Pancreas (tissue), 10 donors: Measurements from ENCODE around the gene KCNIP1. TPM values are rescaled to one million over a fixed set of nuclear protein-coding genes. Genes with fewer than 3 reads are reported as not detected.

ENCODE experiments used
- ATAC-seq, 4 donors: fragments of 200-7000 bp; cut with Tn5 transposase; one replicate each; pipeline versions ENCODE4 v1.8.0 to v1.9.1; 2020; ENCODE audit warnings: mild to moderate bottlenecking in 4 of 4, moderate library complexity in 4 of 4
- DNase-seq, 6 donors: peaks; one replicate each; pipeline ENCODE4 v3.0.0-alpha.2; 2020
- FAIRE-seq: peaks from 2 replicates; lab custom pipeline; 2012; peaks lifted over from hg19 to GRCh38; lab: Jason Lieb, UNC
- H3K27ac ChIP-seq, 4 donors: fragments of 200-600 bp; sonication (generic); 1 replicate in 3 of 4; 2 replicates in 1 of 4; pipeline versions ENCODE4 v1.5.0 to v1.8.0; 2020
- H3K27me3 ChIP-seq, 4 donors: fragments of 200-600 bp; one replicate each; pipeline ENCODE4 v1.8.0; 2021
- H3K36me3 ChIP-seq, 3 donors: fragments of 200-600 bp; sonication (generic) in 1 of 3; one replicate each; pipeline versions ENCODE4 v1.5.0 to v1.8.0; 2020 to 2021
- H3K4me1 ChIP-seq, 3 donors: fragments of 200-600 bp; one replicate each; pipeline ENCODE4 v1.8.0; 2021
- H3K4me3 ChIP-seq, 4 donors: fragments of 200-600 bp; sonication (generic) in 2 of 4; one replicate each; pipeline versions ENCODE4 v1.5.0 to v1.8.0; 2020 to 2021
- H3K9me3 ChIP-seq, 4 donors: fragments of 200-600 bp; one replicate each; pipeline ENCODE4 v1.8.0; 2021
- CTCF ChIP-seq, 4 donors: fragments of 200-600 bp; sonication (generic) in 3 of 4; IDR thresholded peaks; one replicate each; pipeline versions ENCODE4 v1.5.0 to v1.8.0; 2021; ENCODE audit warnings: antibody characterized with exemption in 4 of 4
- WGBS, 2 donors: extraction: QIAGEN DNeasy Blood & Tissue Kit; methylation state at CpG; one replicate each; pipeline ENCODE4 v1.1.7; 2013; 5-methylcytosine and 5-hydroxymethylcytosine counted together
- intact Hi-C, 3 donors: fragments of 100-400 bp; cut with DNase I; formaldehyde crosslinking; loops; one replicate each; pipeline versions ENCODE4 v1.11.1 to v1.14.2; 2022
- polyA plus RNA-seq, 2 donors: library from polyadenylated mRNA; stranded (reverse); fragments of 200-250 nt; gene quantifications; one replicate each; pipeline ENCODE4 v1.2.3, GENCODE V29; 2013
- total RNA-seq, 6 donors: library from RNA; stranded (reverse); fragmentation: NEBNext Ultra II Directional in 4 of 6; extraction: Animal tissue kit (Norgen Biotek cat#: 25700) in 4 of 6; gene quantifications; one replicate each; pipeline versions ENCODE4 v1.2.1 to v1.2.4, GENCODE V29; 2021 to 2023
- donor health status: healthy with polysubstance abuse.
- donor health status: DM: no; HTN: no; CAD: no; lungs with moderate emphysema.
- donor health status: DM: no; HTN: no; CAD: no.
- donor health status: control.
- donor health status: control.
- donor health status: Bipolar disorder and iron deficiency.
- donor health status: DM: yes; HTN: yes; CAD: no.
- donor health status: DM: no; HTN: no; CAD: no.
- donor health status: DM: no; HTN: no; CAD: no.
- donor health status: DM: yes; HTN: yes; CAD: no.

Gene KCNIP1
- total and polyA plus RNA-seq, 8 donors: 0.31 to 10.3 (median 1.1) TPM

GRCh38 chr5:170475294-170476000 is 28.4 kb upstream of the KCNIP1 start:
- no peak overlapping the region for H3K27ac ChIP-seq
- no peak for TF ChIP-seq CTCF (IDR thresholded peaks at IDR 0.05)
- H3K36me3 ChIP-seq: no peaks in the 10 kb centered on the region
- peak in 1 of 4 donors; percentile 39 for ATAC-seq
- DNase-seq: no peak
- WGBS, 2 donors: 73 to 77% methylated on average over 6 of the region's 6 CpGs
- H3K9me3 ChIP-seq: no peaks in the 10 kb centered on the region
- H3K4me3 ChIP-seq: no peak overlapping the region
- intact Hi-C loops: no loop called here
- H3K4me1 ChIP-seq: peaks cover 0 to 9% (median 5%) of the 10 kb centered on the region in 3 donors
- FAIRE-seq: no peak
- no peaks in the 10 kb centered on the region for H3K27me3 ChIP-seq

- Histone ChIP-seq H3K4me3 (no peak overlapping the region), H3K36me3 (no peaks in the 10 kb centered on the region), H3K4me1 (peaks cover 0 to 9% (median 5%) of the 10 kb centered on the region in 3 donors), H3K27me3 (no peaks in the 10 kb centered on the region), H3K27ac (no peak overlapping the region), H3K9me3 (no peaks in the 10 kb centered on the region)
- DNase-seq (no peak), ATAC-seq (no peak), FAIRE-seq (no peak)
- intact Hi-C loops: no loop called here
- TF ChIP-seq CTCF (IDR thresholded peaks at IDR 0.05): no peak
- WGBS, 2 donors: 93 to 95% methylated on average over 3 of the region's 3 CpGs
These were observed 27.1 kb upstream of the KCNIP1 start for GRCh38 chr5:170476704-170477103.

GRCh38 chr5:170477906-170478305 is 25.9 kb upstream of the KCNIP1 start:
- Histone ChIP-seq H3K4me3 (no peak overlapping the region), H3K4me1 (peaks cover 0 to 9% (median 5%) of the 10 kb centered on the region in 3 donors), H3K36me3 (no peaks in the 10 kb centered on the region), H3K27me3 (no peaks in the 10 kb centered on the region), H3K27ac (no peak overlapping the region), H3K9me3 (no peaks in the 10 kb centered on the region)
- WGBS, 2 donors: 88 to 100% methylated on average over 1 of the region's 1 CpG
- FAIRE-seq (no peak), ATAC-seq (no peak), DNase-seq (no peak)
- intact Hi-C loops: no loop called here
- no peak for TF ChIP-seq CTCF (IDR thresholded peaks at IDR 0.05)

- Histone ChIP-seq H3K4me3 (no peak overlapping the region), H3K36me3 (no peaks in the 10 kb centered on the region), H3K27ac (no peak overlapping the region), H3K4me1 (peaks cover 0 to 9% (median 5%) of the 10 kb centered on the region in 3 donors), H3K27me3 (no peaks in the 10 kb centered on the region), H3K9me3 (no peaks in the 10 kb centered on the region)
- intact Hi-C loops: no loop called here
- WGBS, 2 donors: 78 to 89% methylated on average over 6 of the region's 6 CpGs
- ATAC-seq (no peak), FAIRE-seq (no peak), DNase-seq (no peak)
- no peak for TF ChIP-seq CTCF (IDR thresholded peaks at IDR 0.05)
These were observed 25.5 kb upstream of the KCNIP1 start for GRCh38 chr5:170478306-170478705.

- Histone ChIP-seq H3K27ac (no peak overlapping the region), H3K4me3 (no peak overlapping the region), H3K4me1 (peaks cover 0 to 9% (median 5%) of the 10 kb centered on the region in 3 donors), H3K9me3 (no peaks in the 10 kb centered on the region), H3K36me3 (no peaks in the 10 kb centered on the region), H3K27me3 (no peaks in the 10 kb centered on the region)
- TF ChIP-seq CTCF (IDR thresholded peaks at IDR 0.05): no peak
- ATAC-seq (peak; percentile 48 to 85 (median 80)), DNase-seq (peak in 1 of 6 donors; percentile 41), FAIRE-seq (no peak)
- intact Hi-C loops: no loop called here
- 12 to 13% methylated on average over 4 of the region's 4 CpGs for WGBS, 2 donors
These were observed 24.3 kb upstream of the KCNIP1 start for GRCh38 chr5:170479484-170479883.
